BJ (cell line): ENCODE results near the gene LRG1. TPM values are rescaled to one million over a fixed set of nuclear protein-coding genes. Genes with fewer than 3 reads are reported as not detected.

Experiments used
- CTCF ChIA-PET: fragments of 350-600 bp; formaldehyde crosslinking; extraction: SDS; loops from one replicate; lab custom pipeline; 2021; ENCODE audit warnings: antibody characterized with exemption, inconsistent platforms; lab: Yijun Ruan, JAX
- POLR2A ChIA-PET: fragments of 300-600 bp; sonication (Branson Sonifier 250); formaldehyde crosslinking; extraction: SDS; loops from one replicate; lab custom pipeline; 2021; ENCODE audit warnings: antibody characterized with exemption; lab: Charles Lee
- DNase-seq: peaks from one replicate; pipeline ENCODE4 v3.0.0-alpha.2; 2011; ENCODE audit warnings: low read depth
- H3K27me3 ChIP-seq: 2 replicates; pipeline ENCODE4 v1.6.0; 2011; ENCODE audit warnings: low read length; ENCODE audit not compliant: control insufficient read depth, insufficient read depth
- H3K36me3 ChIP-seq: 2 replicates; pipeline ENCODE4 v1.5.1; 2011; ENCODE audit warnings: low read length; ENCODE audit not compliant: control insufficient read depth, insufficient read depth
- H3K4me3 ChIP-seq: 2 replicates; pipeline ENCODE4 v1.5.1; 2011; ENCODE audit warnings: low read depth, mild to moderate bottlenecking, control low read depth, low read length
- polyA minus RNA-seq: library from RNA; depleted of rRNA, polyadenylated mRNA; stranded (reverse); fragments of >200 nt; gene quantifications from 2 replicates; pipeline ENCODE4 v1.2.3, GENCODE V29; 2011; rRNA and poly(A)+ RNA removed
- polyA plus RNA-seq: library from polyadenylated mRNA; depleted of rRNA; stranded (reverse); fragments of >200 nt; gene quantifications from 2 replicates; pipeline ENCODE4 v1.2.3, GENCODE V29; 2011; rRNA removed
- TF ChIP-seq, protein P1 (sequence below): IDR thresholded peaks from 2 replicates; pipeline ENCODE4 v1.5.1; 2011; ENCODE audit warnings: low read depth, mild to moderate bottlenecking, control low read depth, inconsistent platforms, low read length, moderate library complexity; ENCODE audit not compliant: insufficient read depth

The LRG1 gene
- polyA plus RNA-seq (0.02 TPM in 1 of 2 replicates, not detected in the other), polyA minus RNA-seq (not detected in 2 replicates)

DNA sequence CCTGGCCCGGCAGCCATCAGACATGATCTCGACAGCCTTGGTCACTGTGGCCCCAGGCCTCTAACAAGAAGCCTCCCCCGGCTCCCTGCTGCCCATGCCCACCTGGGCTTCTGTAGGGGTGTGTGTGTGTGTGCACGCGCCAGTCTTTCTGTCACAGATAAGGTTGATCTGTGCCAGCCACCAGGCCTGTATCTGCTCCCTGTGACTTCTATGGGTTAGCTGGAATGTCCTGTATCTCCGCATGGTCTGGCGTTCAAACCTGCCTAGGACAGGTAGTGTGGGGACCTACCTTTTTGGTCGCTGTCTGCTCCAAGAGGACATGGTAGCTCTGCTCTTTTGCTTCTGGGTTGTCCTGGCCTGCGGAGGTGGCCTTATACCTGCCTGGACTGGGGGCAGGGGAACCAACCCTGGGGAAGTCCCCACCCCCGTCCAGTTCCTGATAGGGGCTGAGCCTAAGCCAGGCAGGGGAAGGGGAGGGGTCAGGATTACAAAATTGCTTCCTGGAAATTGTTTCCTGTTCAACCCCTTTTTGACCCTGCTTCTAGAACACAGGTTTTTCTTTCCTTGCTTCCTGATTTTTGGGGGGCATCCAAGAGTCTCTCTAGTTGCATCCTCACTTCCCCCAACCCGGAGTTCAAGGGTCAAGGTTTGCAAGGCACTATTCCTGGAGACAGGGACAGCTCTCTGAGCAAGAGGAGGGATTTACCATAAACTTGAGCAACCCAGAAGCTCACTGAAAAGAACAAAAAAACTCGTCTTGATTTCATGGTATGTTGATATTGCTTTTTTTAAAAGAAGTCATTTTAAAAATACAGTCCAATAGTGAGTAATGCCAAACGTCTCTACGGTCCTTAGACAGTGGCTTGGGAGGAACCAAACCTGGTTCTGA is at the start of gene LRG1:
Gene LRG1, minus strand, starts transcription at position 344 of the 889 bp plus-strand sequence. Its CDS starts 23 bp downstream, at position 321.
- ChIA-PET CTCF (interaction anchor here (0.5 to 9.3 kb wide), 5 partner anchors 11 to 140 kb away, joined by 3 to 84 read pairs (median 3); partner anchors contain the start of genes SEMA6B and SH3GL1), POLR2A (no interaction called here)
- Histone ChIP-seq H3K4me3 (no peak within 1 kb of the TSS), H3K27me3 (peaks cover 4% of the 10 kb centered on the region), H3K36me3 (no peaks in the 10 kb centered on the region)
- DNase-seq, result no peak
- TF ChIP-seq, protein P1, sequence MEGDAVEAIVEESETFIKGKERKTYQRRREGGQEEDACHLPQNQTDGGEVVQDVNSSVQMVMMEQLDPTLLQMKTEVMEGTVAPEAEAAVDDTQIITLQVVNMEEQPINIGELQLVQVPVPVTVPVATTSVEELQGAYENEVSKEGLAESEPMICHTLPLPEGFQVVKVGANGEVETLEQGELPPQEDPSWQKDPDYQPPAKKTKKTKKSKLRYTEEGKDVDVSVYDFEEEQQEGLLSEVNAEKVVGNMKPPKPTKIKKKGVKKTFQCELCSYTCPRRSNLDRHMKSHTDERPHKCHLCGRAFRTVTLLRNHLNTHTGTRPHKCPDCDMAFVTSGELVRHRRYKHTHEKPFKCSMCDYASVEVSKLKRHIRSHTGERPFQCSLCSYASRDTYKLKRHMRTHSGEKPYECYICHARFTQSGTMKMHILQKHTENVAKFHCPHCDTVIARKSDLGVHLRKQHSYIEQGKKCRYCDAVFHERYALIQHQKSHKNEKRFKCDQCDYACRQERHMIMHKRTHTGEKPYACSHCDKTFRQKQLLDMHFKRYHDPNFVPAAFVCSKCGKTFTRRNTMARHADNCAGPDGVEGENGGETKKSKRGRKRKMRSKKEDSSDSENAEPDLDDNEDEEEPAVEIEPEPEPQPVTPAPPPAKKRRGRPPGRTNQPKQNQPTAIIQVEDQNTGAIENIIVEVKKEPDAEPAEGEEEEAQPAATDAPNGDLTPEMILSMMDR, result no peak

DNA sequence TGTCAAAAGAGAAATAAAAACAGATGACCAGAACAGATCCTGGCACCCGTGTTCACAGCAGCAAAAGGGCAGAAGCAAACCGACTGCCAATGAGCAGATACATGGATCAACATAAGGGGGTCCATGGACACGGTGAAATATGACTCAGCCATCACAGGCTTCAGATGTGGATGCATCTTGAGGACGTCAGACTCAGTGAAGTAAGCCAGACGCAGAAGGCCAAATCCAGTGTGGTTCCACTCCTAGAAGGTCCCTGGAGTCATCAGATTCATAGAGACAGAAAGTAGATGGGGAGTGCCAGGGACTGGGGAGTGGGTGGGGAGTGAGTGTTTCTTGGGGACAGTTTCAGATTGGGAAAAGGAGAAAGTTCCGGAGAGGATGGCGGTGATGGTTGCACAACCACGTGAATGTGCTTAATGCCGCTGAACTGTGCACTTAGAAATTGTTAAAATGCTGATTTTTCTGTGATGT is 48.5 kb upstream of the LRG1 start:
- ChIA-PET CTCF (interaction anchor here (0.7 to 1.8 kb wide), 2 partner anchors 44 to 45 kb away, joined by 3 to 4 read pairs; no protein-coding TSS in a partner anchor), POLR2A (no interaction called here)
- Histone ChIP-seq H3K27me3 (peaks cover 17% of the 10 kb centered on the region), H3K4me3 (no peak overlapping the region), H3K36me3 (no peaks in the 10 kb centered on the region)
- no peak for DNase-seq
- TF ChIP-seq, protein P1, result no peak

GRCh38 chr19:4587527-4587926 is 47.7 kb upstream of the LRG1 start:
- no peak for DNase-seq
- POLR2A ChIA-PET, result no interaction called here
- Histone ChIP-seq H3K27me3 (peaks cover 19% of the 10 kb centered on the region), H3K4me3 (no peak overlapping the region), H3K36me3 (no peaks in the 10 kb centered on the region)
- CTCF ChIA-PET, result interaction anchor here (0.7 to 2.6 kb wide), 6 partner anchors 11 to 49 kb away, joined by 3 to 10 read pairs (median 4); no protein-coding TSS in a partner anchor
- TF ChIP-seq, protein P1, result no peak

DNA sequence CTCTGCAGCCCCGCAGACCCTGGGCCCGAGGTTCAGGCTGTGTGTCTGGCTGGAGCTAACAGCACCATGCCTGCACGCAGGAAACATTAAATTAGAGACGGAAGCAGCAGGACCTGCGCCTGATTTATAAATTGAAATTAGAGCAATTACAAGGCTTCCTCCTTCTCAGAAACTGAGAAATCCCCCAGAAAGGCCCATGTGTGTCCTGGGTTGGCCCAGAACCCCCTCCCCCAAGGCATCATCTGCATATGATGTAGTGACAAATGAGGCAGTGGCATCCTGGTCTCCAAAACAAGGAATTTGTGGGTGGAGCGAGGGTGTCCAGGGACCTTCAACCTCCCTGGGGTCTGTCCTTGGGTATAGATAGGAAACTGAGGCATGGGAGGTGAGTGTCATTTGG is 46.9 kb upstream of the LRG1 start:
- TF ChIP-seq, protein P1, result no peak
- Histone ChIP-seq H3K36me3 (no peaks in the 10 kb centered on the region), H3K4me3 (no peak overlapping the region), H3K27me3 (peaks cover 25% of the 10 kb centered on the region)
- POLR2A ChIA-PET, result no interaction called here
- DNase-seq, result no peak
- CTCF ChIA-PET, result interaction anchor here (1.4 to 2.6 kb wide), 4 partner anchors 10 to 49 kb away, joined by 4 to 10 read pairs (median 4); no protein-coding TSS in a partner anchor

DNA sequence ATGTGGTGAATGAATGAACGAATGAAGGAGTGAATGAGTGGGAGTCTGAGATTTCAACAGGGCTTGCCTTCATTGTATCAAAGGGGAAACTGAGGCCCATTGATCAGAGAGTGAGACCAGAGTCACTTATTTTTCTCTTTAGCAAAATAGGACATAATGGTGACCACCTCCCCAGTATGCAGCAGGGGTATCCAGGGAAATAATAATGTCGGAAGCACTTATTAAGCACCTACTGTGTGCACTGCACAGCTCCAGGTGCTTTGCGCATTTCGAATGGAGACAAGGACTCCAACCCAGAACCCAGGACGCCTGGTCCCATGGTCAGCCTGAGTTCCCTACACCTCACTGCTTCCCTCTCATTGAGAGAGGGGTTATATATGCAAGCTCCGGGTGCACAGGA is 46.4 kb upstream of the LRG1 start:
- Histone ChIP-seq H3K27me3 (peaks cover 24% of the 10 kb centered on the region), H3K4me3 (no peak overlapping the region), H3K36me3 (no peaks in the 10 kb centered on the region)
- no peak for DNase-seq
- ChIA-PET POLR2A (no interaction called here), CTCF (interaction anchor here (1.3 to 2.6 kb wide), 4 partner anchors 10 to 50 kb away, joined by 5 to 10 read pairs (median 7); no protein-coding TSS in a partner anchor)
- TF ChIP-seq, protein P1, result no peak
